Dermis microvascular lymphatic vessel endothelial cell (primary cell): ENCODE measurements around the gene B3GALT2. TPM values are rescaled to one million over a fixed set of nuclear protein-coding genes. Genes with fewer than 3 reads are reported as not detected.
"Not testable (repeated sequence)": the region's sequence is repeated elsewhere in the genome, so short reads cannot be mapped to it uniquely, and the experiment has no call there.

Source experiments
- DNase-seq, 2 donors: peaks; one replicate each; pipeline versions ENCODE4 v3.0.0 to v3.0.0-alpha.2; 2010; ENCODE audit warnings: low read depth in 2 of 2
- total RNA-seq: library from RNA; depleted of rRNA; stranded (reverse); fragments of >200 nt; gene quantifications from 2 replicates; pipeline ENCODE4 v1.2.1, GENCODE V29; 2014

Gene B3GALT2, protein sequence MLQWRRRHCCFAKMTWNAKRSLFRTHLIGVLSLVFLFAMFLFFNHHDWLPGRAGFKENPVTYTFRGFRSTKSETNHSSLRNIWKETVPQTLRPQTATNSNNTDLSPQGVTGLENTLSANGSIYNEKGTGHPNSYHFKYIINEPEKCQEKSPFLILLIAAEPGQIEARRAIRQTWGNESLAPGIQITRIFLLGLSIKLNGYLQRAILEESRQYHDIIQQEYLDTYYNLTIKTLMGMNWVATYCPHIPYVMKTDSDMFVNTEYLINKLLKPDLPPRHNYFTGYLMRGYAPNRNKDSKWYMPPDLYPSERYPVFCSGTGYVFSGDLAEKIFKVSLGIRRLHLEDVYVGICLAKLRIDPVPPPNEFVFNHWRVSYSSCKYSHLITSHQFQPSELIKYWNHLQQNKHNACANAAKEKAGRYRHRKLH
- 1.5 and 3.7 TPM in 2 replicates for total RNA-seq

DNA sequence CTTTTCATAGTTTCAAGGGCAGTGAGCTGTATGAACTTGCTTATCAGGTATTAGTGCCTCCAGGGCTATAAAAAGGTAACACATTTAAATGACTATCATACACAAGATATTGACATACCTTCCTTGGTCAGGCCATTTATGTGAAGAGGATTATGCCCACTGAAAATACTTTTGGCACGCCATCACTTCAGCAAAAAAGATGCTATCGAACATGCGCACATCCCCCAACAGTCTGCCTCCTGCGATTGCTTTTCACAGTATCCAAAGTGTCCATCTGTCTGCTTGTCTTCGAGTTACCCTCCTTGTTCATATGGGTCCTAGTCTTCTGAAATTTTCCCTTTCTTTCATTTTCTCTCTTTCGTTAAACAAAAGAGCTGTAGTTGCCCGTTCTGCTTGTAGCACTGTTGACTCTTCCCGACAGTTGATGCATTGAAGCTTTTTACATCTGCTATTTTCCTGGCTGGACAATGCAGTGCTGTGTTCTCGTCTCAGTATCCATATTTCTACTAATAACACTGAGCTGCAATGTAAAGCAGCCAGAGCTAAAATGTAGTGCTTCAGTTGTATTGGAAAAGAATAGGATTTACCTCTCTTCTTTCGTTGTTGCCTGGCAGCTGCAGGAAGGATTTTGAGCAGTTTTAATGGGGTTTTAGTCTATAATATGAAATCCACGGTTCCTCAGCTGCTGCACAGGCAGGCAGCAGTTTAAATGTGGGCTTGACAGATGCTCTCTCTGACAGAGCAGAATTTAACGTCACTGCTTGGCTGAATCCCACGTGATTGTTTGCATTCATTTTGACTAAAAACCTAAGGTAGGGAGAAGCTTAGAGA, at the start of gene B3GALT2:
Gene B3GALT2 (minus strand): TSS at position 713 of the 831 bp plus-strand sequence. CDS start 5,051 bp downstream, outside the sequence.
- DNase-seq = peak; percentile 14

DNA sequence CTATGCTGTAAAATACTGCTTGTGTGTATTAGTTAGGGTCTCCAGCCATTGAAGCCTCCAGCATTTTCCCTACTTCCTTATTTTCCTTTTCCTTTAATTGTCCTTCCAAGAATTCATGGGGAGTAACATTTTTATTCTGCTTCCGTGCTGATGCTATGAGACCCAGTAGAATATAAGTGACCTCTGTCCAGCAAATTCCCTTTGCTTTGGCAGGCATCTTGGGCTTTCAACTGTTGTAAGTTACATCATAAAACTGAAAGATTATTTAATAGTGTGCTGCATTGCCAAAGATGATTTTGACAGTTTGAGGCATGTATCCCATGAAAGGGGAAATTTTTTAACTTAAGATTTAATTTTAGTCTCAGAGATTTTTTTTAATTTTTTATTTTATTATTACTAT, 48.1 kb upstream of the B3GALT2 start:
- peak in 1 of 2 donors; percentile 13 for DNase-seq

GRCh38 chr1:193231146-193231545, 44.7 kb upstream of the B3GALT2 start:
- DNase-seq = peak; percentile 27 to 48

DNA sequence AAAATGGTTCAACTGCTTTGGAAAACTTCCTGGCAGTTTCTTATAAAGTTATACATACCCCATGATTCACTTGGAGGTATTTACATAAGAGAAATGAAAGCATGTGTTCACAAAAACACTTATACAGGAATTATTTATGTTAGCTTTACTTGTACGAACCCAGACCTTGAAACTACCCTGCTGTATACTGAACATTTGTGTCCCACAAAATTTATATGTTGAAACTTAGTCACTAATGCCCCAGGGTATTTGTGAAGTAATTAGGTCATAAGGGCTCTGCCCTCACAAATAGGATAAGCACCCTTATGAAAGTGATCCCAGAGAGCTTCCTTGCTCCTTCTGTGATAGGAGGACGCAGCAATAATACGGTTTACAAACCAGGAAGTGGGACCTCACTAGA, 42.7 kb upstream of the B3GALT2 start:
- no peak for DNase-seq

- DNase-seq = no peak
Observed at GRCh38 chr1:193222056-193222615, 35.7 kb upstream of the B3GALT2 start.

DNA sequence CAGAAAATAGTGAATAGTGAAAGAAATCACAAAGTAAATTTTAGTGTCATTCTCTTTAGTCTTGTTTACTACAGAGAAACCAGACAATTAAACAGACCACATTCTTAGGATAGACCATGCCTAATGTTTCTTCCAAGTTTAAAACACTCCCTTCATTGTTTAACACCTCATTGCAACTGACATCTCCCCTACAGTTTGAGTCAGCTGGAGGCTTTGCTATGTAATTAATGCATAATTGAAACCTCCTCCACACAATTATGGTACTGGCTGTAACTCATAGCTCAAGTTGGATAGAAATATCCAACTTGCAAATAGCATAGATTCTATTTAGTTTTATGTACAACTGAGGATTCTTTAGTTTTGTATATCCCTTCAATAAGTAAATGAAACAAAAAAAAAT, 35.2 kb upstream of the B3GALT2 start:
- no peak for DNase-seq

- DNase-seq = no peak
Observed at GRCh38 chr1:193219391-193219790, 33.0 kb upstream of the B3GALT2 start.

DNA sequence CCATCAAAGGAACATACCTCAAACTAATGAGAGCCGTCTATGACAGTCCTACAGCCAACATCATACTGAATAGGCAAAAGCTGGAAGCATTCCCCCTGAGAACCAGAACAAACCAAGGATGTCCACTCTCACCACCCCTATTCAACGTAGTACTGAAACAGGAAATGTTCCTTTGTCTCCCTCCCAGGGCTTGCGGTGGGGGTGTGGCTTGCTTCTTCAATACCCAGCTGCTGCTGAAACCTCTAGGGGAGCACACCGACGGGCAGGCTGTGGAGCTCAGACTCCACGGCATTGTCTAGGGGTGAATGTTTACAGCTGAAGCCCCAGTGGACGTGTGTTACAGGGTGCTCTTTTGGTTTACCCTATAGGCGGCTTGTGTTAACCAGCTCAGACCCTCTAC, 30.5 kb upstream of the B3GALT2 start:
- DNase-seq = peak; percentile 20 to 76

GRCh38 chr1:193213998-193214397, 27.6 kb upstream of the B3GALT2 start:
- DNase-seq = no peak

DNA sequence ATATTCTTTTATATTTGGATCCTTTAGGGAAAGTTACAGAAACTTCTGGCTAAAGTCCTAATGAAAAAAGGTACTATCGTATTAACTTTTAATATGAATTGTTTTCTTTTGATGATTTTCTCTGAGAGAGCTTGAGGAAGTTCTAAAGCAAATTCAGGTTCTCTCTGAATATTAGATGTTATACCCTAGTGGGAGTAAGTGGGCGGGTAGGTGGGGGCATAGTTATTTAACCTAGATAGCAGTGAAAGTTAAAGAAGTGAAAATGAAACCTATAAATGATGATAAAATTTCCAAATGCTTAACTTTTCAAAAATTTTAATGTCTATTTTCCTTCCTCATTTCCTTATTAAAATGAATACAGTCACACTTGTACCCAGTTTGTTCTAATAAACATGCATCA, 26.2 kb upstream of the B3GALT2 start:
- DNase-seq = no peak

DNA sequence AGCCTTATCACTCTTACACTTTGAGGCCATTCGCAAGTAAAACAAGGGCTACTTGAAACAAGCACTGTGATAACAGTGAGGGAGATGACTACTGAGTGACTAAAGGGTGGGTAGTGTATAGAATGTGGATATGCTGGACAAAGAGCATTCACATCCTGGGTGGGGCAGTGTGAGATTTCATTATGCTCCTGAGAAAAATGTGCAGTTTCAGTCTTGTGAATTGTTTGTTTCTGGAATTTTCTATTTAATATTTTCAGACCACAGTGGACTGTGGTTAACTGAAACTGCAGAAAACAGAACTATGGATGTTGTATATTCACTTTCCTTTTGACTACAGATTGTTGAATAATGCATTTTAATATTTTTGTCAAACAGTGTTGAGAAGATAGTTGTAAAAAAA, 25.1 kb upstream of the B3GALT2 start:
- peak in 1 of 2 donors; percentile 13 for DNase-seq

DNA sequence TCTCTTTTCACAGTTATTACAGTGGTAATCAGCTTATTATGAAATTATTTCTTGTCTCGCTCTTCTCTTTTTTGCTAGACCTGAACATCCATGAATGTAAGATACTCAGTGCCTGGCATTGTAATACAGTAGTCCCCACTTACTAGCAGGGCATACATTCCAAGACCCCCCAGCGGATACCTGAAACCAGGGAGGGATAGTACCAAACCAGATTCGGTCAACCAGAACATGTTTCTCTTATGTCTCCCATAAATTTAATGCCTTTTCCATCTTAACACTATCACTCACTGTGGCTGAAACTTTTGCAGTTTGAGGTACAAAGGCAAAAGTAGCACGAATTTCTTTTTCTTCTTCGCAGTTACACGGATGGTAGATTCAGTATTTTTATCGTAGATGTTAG, 24.6 kb upstream of the B3GALT2 start:
- DNase-seq = no peak

DNA sequence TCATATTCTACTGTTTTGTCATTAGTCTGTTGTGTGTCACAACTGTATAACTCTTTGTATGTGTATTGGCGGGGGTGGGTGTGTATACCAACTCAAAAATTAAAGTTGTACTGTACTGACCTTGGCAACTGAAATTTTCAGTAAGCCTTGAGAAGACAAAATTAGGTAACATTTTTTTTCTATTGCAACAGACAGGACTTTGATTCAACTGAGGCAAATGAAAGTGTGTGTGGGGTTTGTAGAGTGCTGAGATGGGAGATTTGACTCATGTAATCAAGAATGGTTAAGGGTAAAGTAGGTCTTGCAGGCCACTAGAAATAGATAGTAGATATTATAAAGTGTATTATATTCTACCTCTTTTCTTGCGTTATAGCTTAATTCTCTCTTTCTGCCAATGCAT, 14.6 kb upstream of the B3GALT2 start:
- no peak for DNase-seq

- no peak for DNase-seq
Observed at GRCh38 chr1:193199940-193200339, 13.5 kb upstream of the B3GALT2 start.

DNA sequence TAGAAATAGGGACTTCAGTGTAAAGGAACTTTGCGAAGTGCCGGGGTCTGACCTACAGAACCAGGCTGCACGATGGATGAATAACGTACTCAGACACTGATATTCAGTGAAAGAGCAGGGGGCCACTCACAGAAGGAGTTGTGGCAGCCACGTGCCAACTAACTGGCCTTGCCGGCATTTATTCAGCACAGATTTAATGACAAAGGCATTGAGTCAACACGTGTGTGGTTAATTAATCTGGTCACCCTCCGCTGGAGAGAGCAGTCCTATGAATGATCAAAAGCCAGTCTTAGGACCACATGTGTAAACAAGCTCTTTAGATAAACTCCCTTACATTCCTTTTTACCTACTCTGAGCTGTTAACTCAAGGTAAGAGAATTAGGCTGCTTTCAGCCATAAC, 6.2 kb upstream of the B3GALT2 start:
- no peak for DNase-seq

- DNase-seq = peak in 1 of 2 donors; percentile 7
Observed at GRCh38 chr1:193190096-193190744, 3.8 kb upstream of the B3GALT2 start.

DNA sequence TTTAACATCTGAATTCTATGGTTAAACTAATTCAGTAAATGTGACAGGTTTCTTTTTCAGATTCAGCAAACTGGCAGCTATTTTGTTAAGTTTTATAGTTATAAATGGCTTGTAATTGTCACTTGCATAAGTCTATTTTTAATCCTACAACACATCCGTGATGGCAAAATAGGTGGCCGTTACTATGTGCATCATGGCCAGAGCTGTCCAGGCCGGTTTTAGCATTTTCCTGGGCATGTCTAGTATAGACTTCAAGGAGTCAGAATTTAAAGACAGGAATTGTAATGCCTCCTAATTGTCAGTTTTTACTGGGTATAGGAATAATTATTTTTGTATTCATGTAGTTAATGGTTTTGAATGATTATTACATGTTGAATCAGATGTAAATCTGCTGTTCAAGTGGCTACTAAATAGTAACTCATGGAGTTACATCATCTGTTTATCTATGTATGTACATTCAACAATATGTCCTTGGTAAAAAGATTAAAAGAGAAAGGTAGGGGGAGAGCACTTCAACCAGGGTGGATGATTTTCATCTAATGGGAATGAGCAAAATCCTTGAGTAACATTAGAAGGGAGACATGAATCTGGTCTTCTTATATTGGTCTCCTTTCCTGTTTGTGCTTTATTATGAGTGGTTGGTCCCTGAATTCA, 3.2 kb upstream of the B3GALT2 start:
- DNase-seq = no peak

GRCh38 chr1:193188915-193189314, 2.5 kb upstream of the B3GALT2 start:
- not testable (repeated sequence) for DNase-seq

- DNase-seq = no peak
Observed at GRCh38 chr1:193187114-193187513, 701 bp upstream of the B3GALT2 start.

- no peak for DNase-seq
Observed at GRCh38 chr1:193185211-193185610, 1.2 kb downstream of the B3GALT2 start.

DNA sequence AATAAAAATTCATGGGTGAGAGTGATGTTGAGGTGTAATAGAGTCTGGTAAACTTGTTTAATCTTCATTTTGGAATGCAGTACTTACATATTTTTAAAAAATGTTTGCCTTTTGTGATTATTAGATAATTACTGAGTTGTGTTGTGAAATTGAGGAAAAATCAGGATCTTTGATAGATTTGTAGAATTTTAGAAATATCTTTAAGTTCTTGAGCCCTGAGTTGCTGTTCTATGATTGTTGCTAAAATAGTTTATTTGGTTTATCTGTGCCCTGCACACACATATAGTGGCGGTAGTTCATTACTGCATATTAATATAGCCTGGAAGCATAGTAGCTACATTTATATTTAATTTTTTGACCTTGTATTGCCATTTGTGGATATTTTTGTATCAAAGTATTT, 1.6 kb downstream of the B3GALT2 start:
- no peak for DNase-seq
